HAP-1 (cell line): Measurements from ENCODE around the gene PPIL1.
A peak's percentile ranks its signal among the peaks of the same experiment; 100 is the strongest.
"Not testable (repeated sequence)": the region's sequence is repeated elsewhere in the genome, so short reads cannot be mapped to it uniquely, and the experiment has no call there.

Source experiments
- DNase-seq, 2 experiments: peaks; one replicate each; pipeline ENCODE4 v3.0.0-alpha.2; 2016 to 2020; ENCODE audit warnings: low spot score in 2 of 2
- H3K27me3 ChIP-seq: fragments of 250-450 bp; sonication (Bioruptor Pico); 2 replicates; pipeline ENCODE4 v1.5.1; 2020; ENCODE audit warnings: low read depth, mild to moderate bottlenecking, moderate library complexity
- H3K36me3 ChIP-seq: fragments of 250-450 bp; sonication (Bioruptor Pico); replicated peaks from 2 replicates; pipeline ENCODE4 v1.5.1; 2020; ENCODE audit warnings: mild to moderate bottlenecking
- H3K4me1 ChIP-seq: fragments of 250-450 bp; sonication (Bioruptor Pico); 2 replicates; pipeline ENCODE4 v1.5.1; 2020; ENCODE audit warnings: mild to moderate bottlenecking
- H3K4me3 ChIP-seq: fragments of 250-450 bp; sonication (Bioruptor Pico); 2 replicates; pipeline ENCODE4 v1.5.1; 2020; ENCODE audit warnings: mild to moderate bottlenecking, moderate library complexity
- H3K9me3 ChIP-seq: fragments of 250-450 bp; sonication (Bioruptor Pico); 2 replicates; pipeline ENCODE4 v1.5.1; 2020; ENCODE audit warnings: mild to moderate bottlenecking, moderate library complexity
- in situ Hi-C: fragments of 300-500 bp; cut with MboI; formaldehyde crosslinking; loops from 3 replicates; pipeline ENCODE4 v1.14.3; 2020; ENCODE audit warnings: low sequenced_read_pairs, inconsistent platforms, mixed read lengths

PPIL1 gene

GRCh38 chr6:36818756-36819155 is 55.8 kb downstream of the PPIL1 start:
- DNase-seq: no peak
- peaks cover 13% of the 10 kb centered on the region for H3K4me1 ChIP-seq
- H3K36me3 ChIP-seq: no peaks in the 10 kb centered on the region
- no peaks in the 10 kb centered on the region for H3K27me3 ChIP-seq
- no peaks in the 10 kb centered on the region for H3K9me3 ChIP-seq
- in situ Hi-C loops: no loop called here
- H3K4me3 ChIP-seq: no peak overlapping the region

DNA sequence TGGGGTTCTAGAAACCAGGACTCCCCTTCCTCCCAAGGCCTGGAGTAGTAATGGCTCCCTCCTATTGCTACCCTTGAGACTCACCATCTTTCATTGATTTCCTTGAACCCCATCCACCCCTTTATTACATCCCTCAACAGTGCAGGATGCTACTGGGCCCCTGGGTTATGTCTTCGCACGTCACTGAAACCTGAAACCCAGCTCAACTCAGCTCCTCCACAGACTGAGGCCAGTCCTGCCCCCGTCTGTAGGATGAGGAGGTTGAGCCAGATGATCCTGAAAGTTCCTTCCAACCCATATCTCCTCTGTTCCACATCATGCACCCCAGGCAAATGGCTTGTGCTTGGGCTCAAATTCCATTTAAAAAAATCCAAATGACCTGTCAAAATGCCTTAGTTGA is 56.8 kb downstream of the PPIL1 start:
- no peaks in the 10 kb centered on the region for H3K36me3 ChIP-seq
- H3K9me3 ChIP-seq: no peaks in the 10 kb centered on the region
- no peak overlapping the region for H3K4me3 ChIP-seq
- no peaks in the 10 kb centered on the region for H3K27me3 ChIP-seq
- DNase-seq: no peak
- H3K4me1 ChIP-seq: peaks cover 9% of the 10 kb centered on the region
- in situ Hi-C loops: no loop called here

DNA sequence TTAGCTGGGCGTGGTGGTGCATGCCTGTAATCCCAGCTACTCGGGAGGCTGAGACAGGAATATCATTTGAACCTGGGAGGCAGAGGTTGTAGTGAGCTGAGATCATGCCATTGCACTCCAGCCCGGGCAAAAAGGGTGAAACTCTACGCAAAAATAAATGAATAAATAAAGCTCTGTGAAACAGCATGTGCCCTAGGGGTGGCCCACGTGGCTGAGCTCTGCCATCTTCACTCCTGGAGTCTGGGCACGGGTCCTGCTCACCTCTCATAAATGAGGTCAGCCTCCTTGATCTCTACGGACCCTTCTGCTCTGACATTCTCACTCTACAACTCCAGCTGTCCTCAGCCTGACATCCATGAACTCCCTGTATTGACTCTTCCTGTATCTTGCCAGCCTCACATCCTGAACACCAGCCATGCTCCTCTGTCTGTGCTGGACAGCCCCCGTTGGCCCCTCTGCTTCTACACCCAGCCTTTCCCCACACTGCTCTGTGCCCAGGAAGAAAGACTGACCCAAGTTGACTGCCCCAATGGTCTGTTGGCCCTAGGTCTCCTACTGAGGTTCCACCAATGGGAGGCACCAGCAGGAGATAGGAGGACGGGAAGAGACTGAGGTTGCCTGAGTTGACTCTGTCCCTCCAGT is 57.3 kb downstream of the PPIL1 start:
- Histone ChIP-seq H3K27me3 (no peaks in the 10 kb centered on the region), H3K9me3 (no peaks in the 10 kb centered on the region), H3K4me1 (peaks cover 4% of the 10 kb centered on the region; the same call in 1 of the 2 replicates), H3K4me3 (no peak overlapping the region), H3K36me3 (no peaks in the 10 kb centered on the region)
- DNase-seq: no peak
- in situ Hi-C loops: no loop called here

GRCh38 chr6:36815962-36816735 is 58.5 kb downstream of the PPIL1 start:
- DNase-seq: no peak
- in situ Hi-C loops: no loop called here
- Histone ChIP-seq H3K36me3 (no peaks in the 10 kb centered on the region), H3K4me1 (peaks cover under 1% of the 10 kb centered on the region; the same call in 1 of the 2 replicates), H3K9me3 (no peaks in the 10 kb centered on the region), H3K4me3 (no peak overlapping the region), H3K27me3 (no peaks in the 10 kb centered on the region)

GRCh38 chr6:36814249-36814648 is 60.4 kb downstream of the PPIL1 start:
- Histone ChIP-seq H3K36me3 (no peaks in the 10 kb centered on the region), H3K9me3 (no peaks in the 10 kb centered on the region), H3K27me3 (no peaks in the 10 kb centered on the region), H3K4me1 (no peaks in the 10 kb centered on the region), H3K4me3 (no peak overlapping the region)
- in situ Hi-C loops: no loop called here
- no peak for DNase-seq

GRCh38 chr6:36813526-36813925 is 61.1 kb downstream of the PPIL1 start:
- no peaks in the 10 kb centered on the region for H3K4me1 ChIP-seq
- in situ Hi-C loops: no loop called here
- no peaks in the 10 kb centered on the region for H3K9me3 ChIP-seq
- H3K4me3 ChIP-seq: no peak overlapping the region
- H3K27me3 ChIP-seq: no peaks in the 10 kb centered on the region
- DNase-seq: no peak
- no peaks in the 10 kb centered on the region for H3K36me3 ChIP-seq

- H3K27me3 ChIP-seq, DNase-seq, H3K4me3 ChIP-seq, in situ Hi-C loops, H3K36me3 ChIP-seq, H3K4me1 ChIP-seq, H3K9me3 ChIP-seq: not testable (repeated sequence)
These were observed 61.6 kb downstream of the PPIL1 start for GRCh38 chr6:36813047-36813446.

DNA sequence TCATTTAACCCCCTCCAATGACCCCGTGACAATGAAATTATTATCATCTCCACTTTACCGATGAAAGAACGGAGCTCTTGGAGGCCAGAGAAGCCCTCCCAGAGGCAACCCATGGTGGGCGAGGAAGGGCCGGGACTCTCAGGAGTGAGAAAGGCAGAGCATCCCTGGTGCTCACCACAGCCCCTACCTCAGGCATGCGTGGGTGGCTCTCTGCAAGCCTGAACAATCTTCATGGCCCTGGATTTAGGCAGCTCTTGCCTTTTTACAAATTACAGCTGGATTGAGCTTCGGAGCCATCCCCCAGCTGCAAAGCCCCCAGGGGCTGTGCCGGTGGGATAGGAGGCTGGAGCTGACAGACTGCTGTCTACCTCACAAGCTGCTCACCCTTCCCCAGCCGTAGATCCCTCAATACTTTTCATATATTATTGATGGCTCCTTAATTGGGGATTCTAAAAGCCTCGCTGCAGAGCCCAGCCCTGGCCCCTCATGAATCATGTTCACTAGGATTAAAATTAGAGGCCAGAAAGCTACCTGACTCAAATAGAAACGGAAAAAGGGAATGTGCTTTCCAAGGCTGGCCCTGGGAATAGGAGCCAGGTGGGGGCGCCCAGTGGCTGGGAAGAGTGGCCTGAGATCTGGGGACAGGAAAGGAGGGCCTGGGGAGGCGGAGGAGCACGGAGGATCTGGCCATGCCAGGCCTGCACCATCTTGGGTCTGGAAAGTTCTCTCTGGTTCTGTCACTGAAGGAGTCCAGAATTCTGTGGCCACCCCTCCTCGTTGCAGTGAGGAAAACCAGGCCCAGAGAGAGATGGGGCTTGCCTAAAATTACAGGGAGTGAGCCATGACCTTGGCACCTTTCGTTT is 64.4 kb downstream of the PPIL1 start:
- in situ Hi-C loops: no loop called here
- no peaks in the 10 kb centered on the region for H3K27me3 ChIP-seq
- peak in 1 of 2 experiments; percentile 25 for DNase-seq

DNA sequence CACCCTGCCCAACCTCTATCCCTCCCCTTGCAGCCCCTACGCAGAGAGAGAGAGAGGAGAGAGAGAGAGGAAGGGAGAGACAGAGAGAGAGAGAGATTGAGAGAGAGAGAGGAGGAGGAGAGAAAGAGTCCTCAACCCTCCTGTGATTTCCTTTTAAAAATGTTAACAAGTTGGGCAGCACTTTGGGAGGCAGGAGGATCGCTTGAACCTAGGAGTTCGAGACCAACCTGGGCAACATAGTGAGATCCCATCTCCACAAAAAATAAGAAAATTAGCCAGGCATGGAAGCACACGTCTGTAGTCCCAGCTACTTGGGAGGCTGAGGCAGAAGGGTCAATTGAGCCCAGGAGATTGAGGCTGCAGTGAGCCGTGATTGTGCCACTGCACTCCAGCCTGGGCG is 65.4 kb downstream of the PPIL1 start:
- in situ Hi-C loops: no loop called here
- no peak for DNase-seq
- H3K4me1 ChIP-seq: peaks cover 8% of the 10 kb centered on the region
- no peaks in the 10 kb centered on the region for H3K27me3 ChIP-seq
- H3K9me3 ChIP-seq: no peaks in the 10 kb centered on the region
- H3K4me3 ChIP-seq: no peak overlapping the region
- H3K36me3 ChIP-seq: no peaks in the 10 kb centered on the region

More for the DNA sequence above, 64.4 kb downstream of the PPIL1 start:
- Histone ChIP-seq H3K9me3 (no peaks in the 10 kb centered on the region), H3K36me3 (no peaks in the 10 kb centered on the region), H3K4me1 (no peaks in the 10 kb centered on the region), H3K4me3 (no peak overlapping the region)

DNA sequence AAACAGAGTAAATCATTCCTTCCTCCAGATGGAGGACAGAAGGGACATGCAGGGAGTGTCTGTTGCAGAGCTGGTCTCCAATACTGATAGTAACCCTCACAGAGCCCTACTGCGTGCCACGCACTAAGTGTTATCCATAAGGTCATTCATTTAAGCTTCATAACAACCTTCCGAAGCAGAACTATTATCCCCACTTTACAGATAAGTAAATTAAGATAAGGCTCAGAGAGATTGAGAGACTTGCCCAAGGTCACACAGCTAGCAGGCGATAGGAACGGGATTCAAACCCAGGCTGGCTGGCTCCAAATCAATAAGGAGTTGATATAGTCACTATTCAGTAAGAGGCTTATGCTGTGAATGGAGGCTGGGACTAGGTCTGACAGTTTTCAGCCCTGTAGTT is 66.0 kb downstream of the PPIL1 start:
- Histone ChIP-seq H3K4me1 (peaks cover 8% of the 10 kb centered on the region), H3K9me3 (no peaks in the 10 kb centered on the region), H3K27me3 (no peaks in the 10 kb centered on the region), H3K36me3 (no peaks in the 10 kb centered on the region), H3K4me3 (no peak overlapping the region)
- no peak for DNase-seq
- in situ Hi-C loops: no loop called here

DNA sequence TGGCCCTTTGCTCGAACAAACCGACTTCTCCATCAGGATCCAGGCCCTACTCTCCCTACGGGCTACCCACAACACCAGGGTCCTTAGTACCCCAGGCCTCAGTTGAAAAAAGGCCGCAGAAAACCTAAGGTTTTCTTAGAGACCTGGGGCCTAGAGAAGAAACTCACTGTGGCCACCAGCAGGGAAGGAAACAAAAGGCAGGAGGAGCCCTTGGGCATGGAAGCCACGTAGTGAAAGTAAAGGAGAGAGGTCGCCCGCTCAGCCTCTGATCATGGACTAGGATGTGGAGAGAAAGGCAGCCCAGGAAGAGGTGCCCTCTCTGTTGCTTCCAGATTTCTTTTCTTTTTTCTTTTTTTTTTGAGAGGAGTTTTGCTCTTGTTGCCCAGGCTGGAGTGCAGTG is 66.9 kb downstream of the PPIL1 start:
- H3K27me3 ChIP-seq: no peaks in the 10 kb centered on the region
- no peak for DNase-seq
- H3K9me3 ChIP-seq: no peaks in the 10 kb centered on the region
- in situ Hi-C loops: no loop called here
- no peaks in the 10 kb centered on the region for H3K36me3 ChIP-seq
- no peak overlapping the region for H3K4me3 ChIP-seq
- H3K4me1 ChIP-seq: peaks cover 8% of the 10 kb centered on the region

DNA sequence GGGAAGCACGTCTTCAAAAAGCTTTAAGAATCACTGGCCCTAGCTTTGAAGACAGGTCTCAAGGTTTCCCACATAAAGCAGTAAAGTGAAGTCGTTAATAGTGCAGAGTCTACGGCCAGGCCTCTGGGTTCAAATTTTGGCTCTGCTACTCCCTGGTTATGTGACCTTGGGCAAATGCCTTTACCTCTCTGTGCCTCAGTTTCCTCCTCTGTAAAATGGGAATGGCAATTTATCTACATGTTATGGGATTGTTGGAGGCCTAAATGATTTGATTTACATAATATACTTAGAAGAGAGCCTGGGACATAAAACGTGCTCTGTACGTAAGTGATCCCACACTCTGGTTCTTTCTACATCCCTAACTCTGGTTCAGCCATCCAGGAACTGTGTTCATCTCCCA is 67.5 kb downstream of the PPIL1 start:
- no peaks in the 10 kb centered on the region for H3K36me3 ChIP-seq
- H3K9me3 ChIP-seq: no peaks in the 10 kb centered on the region
- DNase-seq: no peak
- peaks cover 8% of the 10 kb centered on the region for H3K4me1 ChIP-seq
- in situ Hi-C loops: no loop called here
- no peak overlapping the region for H3K4me3 ChIP-seq
- no peaks in the 10 kb centered on the region for H3K27me3 ChIP-seq

GRCh38 chr6:36805917-36806316 is 68.7 kb downstream of the PPIL1 start:
- H3K4me1 ChIP-seq: peaks cover 8% of the 10 kb centered on the region
- no peak for DNase-seq
- no peaks in the 10 kb centered on the region for H3K36me3 ChIP-seq
- H3K27me3 ChIP-seq: no peaks in the 10 kb centered on the region
- H3K9me3 ChIP-seq: no peaks in the 10 kb centered on the region
- no peak overlapping the region for H3K4me3 ChIP-seq
- in situ Hi-C loops: no loop called here
